ENCODE data around the gene TTLL9. TPM values are rescaled to one million over a fixed set of nuclear protein-coding genes. Genes with fewer than 3 reads are reported as not detected.
"Not testable (repeated sequence)": the region's sequence is repeated elsewhere in the genome, so short reads cannot be mapped to it uniquely, and the experiment has no call there.

Gene TTLL9, protein sequence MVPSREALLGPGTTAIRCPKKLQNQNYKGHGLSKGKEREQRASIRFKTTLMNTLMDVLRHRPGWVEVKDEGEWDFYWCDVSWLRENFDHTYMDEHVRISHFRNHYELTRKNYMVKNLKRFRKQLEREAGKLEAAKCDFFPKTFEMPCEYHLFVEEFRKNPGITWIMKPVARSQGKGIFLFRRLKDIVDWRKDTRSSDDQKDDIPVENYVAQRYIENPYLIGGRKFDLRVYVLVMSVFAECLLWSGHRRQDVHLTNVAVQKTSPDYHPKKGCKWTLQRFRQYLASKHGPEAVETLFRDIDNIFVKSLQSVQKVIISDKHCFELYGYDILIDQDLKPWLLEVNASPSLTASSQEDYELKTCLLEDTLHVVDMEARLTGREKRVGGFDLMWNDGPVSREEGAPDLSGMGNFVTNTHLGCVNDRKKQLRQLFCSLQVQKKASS
- polyA plus RNA-seq (ENCODE audit: insufficient read length): 5.5 TPM
- long read RNA-seq, donor 1: 0 reads
- long read RNA-seq, donor 2: 0 reads
- long read RNA-seq, donor 3: 0 reads
- long read RNA-seq, donor 4: 0 reads
- long read RNA-seq, donor 5: 0 reads
- long read RNA-seq, donor 6: 0 reads
- long read RNA-seq, donor 7: 0 reads
- long read RNA-seq, donor 8, partial matches to known transcripts: 0 of 21 reads
- long read RNA-seq, donor 8, other reads (novel, unspliced or antisense): 21 of 21 reads

DNA sequence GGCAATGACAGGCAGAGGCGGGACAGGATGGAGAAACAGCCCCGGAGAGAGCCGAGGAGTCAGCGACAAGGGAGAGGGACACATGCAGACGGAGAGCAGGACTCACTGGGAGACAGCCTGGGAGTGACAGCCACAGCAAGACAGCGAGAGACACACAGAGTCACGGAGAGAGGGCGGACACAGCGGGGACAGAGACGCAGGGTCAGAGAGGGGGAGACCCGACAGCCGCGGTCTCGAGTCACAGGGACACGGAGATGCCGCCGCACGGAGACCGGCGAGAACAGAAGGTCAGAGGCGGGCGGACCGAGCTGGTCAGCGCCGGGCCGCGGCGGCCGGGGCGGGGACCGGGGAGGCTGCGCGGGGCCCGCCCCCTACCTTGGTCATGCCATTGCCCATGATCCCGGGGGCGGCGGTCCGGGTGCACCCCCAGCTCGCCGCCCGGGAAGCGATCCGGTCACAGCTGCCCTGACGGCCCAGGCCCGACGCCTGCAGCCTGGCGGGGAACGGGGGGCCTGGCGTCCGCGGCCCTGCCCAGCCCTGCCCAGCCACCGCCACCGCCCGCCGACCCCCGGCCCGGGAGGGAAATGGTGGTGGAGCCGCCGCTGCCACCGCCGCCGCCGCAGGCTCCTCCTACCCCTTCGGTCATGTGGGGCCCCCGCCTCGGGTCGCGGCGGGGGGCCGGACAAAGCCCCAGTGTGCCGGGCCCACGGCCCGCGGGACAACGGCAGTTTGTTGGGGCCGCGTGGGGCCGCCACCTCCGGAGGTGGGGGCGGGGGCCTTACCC lies at the start of gene TTLL9, which contains the start of gene DUSP15:
TTLL9 (plus strand) TSS at position 693 of the 784 bp plus-strand sequence. CDS start 493 bp downstream, outside the sequence.
DUSP15 (minus strand) TSS at position 586 of the 784 bp plus-strand sequence; CDS start at position 396, 190 bp downstream.
- peak; percentile 48 for DNase-seq

DNA sequence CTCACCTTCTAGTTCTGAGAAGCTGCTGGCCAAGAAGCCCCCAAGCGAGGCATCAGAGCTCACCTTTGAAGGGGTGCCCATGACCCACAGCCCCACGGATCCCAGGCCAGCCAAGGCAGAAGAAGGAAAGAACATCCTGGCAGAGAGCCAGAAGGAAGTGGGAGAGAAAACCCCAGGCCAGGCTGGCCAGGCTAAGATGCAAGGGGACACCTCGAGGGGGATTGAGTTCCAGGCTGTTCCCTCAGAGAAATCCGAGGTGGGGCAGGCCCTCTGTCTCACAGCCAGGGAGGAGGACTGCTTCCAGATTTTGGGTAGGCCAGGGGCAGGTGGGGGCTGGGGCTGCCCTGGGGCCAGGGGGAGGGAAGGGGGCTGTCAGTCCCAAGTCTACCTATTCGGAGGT lies 49.0 kb upstream of the TTLL9 start:
- DNase-seq: no peak

DNA sequence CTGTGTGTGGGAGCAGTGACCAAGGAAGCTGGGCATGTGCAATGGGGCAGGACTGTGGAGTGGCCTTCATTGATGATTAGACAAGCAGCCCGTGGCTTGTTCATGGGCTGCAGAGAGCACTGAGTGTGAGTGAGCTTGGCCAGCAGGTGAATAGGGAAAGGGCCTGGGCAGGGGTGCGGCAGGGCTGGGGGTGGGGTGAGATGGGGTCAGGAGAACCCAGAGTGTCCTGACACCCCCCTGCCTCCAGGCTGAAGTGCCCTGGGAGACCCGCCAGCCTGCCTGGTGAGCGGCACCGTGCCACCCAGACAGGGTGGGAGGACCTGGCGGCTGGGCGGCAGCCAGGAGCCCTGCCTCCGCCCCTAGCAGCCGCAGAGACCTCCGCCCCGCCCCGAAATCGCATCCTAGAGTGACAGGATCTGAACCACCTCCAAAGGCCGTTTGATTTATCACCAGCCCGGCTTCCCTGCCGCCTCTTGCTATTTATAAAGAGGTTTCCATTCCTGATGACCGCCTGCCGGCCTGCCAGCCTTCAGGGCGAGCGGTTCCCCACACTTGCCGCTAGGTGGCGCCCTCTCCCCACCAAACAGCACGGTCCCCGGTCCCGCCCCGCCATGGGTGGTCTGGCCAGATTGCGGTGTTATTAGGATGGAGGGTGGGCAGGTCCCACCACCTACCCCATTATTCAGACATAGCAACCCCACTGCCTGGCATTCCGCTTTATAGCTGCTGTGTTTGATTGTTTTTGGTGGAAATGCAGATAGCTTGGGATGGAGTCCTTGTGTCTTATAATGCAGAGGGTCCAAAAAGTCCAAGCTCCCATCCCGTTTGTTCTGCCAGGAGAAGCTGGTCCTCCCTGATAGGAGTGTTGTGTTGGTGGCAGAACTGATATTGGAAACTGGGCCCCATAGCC lies 47.8 kb upstream of the TTLL9 start:
- DNase-seq: peak; percentile 79

DNA sequence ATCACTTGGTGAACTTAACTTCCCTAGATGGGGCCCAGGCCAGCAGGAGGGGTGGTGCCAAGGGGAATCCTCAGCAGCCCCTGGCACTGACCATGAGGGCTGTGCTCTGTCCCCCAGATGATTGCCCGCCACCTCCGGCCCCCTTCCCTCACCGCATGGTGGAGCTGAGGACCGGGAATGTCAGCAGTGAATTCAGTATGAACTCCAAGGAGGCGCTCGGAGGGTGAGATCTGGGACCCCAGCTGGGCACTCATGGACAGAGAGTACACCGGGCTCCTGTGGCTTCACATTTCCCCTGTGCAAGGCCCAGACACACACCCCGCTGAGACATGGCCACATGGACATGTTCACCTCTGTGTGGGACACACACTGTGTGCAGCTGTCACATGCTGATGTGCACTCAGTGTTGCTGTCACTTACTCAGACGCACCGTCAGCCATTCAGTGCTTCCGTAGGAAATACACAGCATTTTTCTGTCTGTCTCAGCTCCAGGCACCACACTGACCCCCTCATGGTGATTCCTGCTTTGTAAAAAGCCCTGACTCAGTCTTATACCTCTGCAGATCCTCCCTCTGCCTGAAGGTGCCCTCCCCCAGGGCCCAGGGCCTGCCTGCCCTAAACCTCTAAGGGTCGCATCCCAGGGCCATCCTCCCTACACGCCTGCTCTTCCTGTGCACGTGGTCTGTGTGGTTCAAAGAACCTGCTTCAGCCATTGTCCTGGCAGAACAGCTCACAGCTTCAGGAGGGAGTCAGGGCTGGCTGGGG lies 46.9 kb upstream of the TTLL9 start:
- no peak for DNase-seq

DNA sequence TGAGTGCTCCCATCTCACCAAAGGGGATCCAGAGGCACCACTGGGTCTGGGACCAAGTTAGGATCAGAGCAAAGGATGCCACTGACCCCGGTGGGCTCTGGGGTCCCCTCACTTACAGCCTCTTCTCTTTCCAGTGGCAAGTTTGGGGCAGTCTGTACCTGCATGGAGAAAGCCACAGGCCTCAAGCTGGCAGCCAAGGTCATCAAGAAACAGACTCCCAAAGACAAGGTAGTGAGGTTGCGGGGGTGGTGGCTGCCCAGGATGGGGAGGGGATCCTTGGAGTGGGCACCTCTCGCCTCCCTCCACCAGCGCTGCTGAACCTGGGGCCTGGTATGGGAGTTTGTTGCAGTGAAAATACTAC lies 46.3 kb upstream of the TTLL9 start:
- DNase-seq: no peak

DNA sequence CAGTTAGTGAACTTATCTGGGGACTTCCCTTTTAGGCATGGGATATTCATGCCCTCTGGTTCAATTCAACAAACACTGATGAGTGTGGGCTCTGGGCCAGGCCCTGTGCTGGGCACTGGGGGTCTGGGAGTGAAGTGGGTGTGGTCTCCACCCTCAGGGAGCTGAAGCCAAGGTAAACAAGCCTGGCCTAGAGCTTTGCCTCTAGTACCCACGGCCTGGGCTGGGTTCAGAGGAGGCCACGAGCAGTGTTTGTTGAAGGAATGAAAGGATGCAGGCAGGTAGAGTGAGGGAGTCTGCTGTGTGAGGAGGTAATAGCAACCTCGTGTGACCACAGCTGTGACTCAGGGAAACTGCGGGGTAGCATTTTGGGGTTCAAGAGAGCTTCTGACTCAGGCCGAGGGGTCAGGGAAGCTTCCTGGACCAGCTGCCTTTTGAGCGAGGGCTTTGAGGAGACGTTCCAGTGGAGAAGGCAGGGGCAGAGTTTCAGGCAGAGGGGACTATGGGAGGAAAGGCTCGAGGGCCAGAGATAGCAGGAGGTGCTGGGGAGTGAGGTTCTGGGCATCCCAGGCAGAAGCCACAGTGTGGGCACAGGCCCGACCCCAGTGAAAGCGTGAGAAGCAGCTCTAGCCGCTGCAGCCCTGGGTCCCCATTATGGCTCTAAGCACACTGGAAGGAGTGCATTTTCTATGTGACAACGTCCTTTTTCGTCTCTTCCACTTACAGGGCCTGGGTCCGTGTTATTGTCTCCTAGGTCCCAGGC lies 45.7 kb upstream of the TTLL9 start:
- DNase-seq: no peak

DNA sequence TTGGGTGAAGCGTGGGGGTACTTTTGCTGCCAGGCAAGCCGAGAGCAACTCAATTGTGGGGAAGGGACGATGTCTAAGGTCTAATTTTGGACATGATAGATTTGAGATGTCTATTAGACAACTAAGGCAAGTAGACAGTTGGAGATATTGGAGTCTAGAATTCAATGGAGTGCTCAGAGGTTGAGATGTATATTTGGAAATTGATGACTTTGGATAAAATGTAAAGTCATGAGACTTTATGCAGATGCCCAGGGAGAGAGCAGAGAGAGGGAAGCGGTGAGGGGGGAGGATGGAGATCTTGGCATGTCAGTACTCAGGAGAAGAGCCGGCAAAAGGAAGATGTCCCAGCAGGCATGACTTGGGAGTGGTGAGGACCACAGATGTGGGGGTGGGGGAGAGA lies 44.4 kb upstream of the TTLL9 start:
- no peak for DNase-seq

DNA sequence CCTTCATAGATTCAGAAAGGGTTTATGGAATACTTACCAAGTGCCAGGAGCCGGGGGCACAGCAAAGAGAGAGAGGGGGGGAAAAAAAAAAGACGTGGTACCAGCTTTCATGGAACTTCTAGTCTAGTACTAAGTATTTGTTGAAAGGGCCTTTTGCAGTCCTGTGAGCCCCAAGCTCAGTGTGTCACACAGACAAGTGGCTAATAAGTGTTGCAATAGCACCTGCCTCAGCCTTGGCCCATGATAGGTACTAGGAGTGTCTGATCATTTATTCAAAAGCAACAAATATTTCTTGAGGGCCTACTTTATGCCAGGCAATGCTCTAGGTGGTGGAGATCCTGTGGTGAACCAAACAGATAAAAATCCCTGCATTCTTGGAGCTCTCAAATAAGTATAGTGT lies 43.4 kb upstream of the TTLL9 start:
- no peak for DNase-seq

DNA sequence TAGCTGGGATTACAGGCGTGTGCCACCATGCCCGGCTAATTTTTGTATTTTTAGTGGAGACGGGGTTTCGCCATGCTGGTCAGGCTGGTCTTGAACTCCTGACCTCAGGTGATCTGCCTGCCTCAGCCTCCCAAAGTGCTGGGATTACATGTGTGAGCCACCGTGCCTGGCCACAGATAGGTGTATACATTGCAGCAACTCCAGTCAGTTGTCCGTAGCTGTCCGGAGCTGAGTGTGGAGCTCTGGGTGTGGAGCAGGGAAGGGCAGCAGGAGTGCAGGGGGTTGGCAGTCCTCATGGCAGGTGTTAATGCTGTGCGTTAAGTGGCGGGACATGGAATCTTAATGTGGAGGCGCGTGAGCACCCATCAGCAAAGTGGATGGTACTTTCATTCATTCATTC lies 42.4 kb upstream of the TTLL9 start:
- not testable (repeated sequence) for DNase-seq

DNA sequence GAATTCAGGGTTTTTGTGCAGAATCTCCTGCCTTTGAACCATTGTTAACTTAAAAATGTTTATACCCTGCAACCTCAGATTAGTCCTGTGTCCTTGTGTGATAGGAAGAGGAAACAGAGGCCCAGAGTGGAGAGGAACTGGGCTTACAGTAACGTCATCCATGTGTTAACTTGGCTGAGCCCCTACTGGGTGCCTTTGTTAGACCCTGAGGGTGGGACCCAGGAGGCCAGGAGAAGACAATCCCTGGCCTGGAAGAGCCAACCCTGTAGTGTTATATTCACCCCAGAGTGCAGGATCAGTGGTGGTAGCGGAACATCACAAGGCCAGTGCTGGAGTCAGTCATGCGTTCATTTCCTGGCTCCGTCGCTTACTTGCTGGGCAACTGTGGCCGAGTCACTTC lies 40.7 kb upstream of the TTLL9 start:
- DNase-seq: no peak

DNA sequence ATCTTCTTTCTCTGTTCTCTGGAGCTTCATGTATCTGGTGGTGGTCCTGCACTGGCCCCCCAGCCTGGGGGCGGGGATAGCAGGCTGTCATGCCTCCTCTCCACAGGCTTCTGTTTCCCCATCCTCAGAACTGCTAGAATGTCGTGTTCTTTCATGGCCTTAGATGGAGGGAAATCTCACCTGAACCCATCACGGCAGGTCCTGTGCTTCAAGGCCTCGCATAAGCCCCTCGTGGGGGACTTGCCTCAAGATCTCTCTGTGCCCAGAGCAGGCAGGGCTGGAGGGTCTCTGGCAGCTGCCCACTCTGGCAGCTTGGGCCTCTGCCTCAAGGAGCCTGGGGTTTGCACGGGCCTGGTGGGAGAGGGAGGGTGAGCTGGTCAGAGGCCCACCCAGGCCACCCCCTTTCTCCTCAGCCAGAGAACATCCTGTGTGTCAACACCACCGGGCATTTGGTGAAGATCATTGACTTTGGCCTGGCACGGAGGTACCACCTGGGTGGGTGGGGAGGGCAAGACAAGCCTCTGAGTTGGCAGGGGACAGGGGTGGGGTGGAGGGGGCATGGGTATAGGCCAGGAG lies 39.9 kb upstream of the TTLL9 start:
- DNase-seq: no peak

DNA sequence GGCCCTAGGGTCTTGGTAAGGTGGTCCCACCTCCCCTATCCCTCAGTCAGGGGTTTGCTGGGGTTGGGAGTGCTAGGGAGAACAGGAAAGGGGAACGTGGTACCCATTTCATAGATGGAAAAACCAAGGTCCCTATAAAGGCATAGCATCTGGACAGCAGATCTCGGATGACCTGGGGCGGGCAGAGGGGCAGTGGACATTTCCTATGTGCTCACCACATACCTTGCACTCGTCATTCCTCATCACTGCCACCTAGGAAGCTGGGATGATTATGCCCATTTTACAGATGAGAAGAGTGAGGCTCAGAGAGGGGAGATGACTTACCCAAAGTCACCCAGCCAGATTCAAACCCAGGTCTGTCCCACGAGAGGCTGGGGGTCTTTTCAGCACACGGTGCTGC lies 39.2 kb upstream of the TTLL9 start:
- no peak for DNase-seq

DNA sequence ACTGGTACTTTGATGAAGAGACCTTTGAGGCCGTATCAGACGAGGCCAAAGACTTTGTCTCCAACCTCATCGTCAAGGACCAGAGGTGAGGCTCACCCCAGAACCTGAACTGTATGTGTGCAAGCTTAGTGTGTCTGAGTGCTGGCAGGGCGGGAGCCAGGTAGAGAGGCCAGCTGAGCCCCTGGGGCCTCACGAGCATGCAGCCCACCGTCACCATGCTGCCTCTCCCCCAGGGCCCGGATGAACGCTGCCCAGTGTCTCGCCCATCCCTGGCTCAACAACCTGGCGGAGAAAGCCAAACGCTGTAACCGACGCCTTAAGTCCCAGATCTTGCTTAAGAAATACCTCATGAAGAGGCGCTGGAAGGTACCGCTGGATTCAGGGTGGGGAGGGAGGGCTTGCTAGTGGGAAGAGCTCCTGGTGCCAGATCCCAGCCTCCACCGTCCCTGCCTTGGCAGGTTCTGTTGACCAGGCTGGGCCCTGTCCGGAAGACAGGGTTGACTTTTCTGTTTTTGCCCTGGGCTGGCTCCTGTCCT lies 38.6 kb upstream of the TTLL9 start:
- DNase-seq: no peak

DNA sequence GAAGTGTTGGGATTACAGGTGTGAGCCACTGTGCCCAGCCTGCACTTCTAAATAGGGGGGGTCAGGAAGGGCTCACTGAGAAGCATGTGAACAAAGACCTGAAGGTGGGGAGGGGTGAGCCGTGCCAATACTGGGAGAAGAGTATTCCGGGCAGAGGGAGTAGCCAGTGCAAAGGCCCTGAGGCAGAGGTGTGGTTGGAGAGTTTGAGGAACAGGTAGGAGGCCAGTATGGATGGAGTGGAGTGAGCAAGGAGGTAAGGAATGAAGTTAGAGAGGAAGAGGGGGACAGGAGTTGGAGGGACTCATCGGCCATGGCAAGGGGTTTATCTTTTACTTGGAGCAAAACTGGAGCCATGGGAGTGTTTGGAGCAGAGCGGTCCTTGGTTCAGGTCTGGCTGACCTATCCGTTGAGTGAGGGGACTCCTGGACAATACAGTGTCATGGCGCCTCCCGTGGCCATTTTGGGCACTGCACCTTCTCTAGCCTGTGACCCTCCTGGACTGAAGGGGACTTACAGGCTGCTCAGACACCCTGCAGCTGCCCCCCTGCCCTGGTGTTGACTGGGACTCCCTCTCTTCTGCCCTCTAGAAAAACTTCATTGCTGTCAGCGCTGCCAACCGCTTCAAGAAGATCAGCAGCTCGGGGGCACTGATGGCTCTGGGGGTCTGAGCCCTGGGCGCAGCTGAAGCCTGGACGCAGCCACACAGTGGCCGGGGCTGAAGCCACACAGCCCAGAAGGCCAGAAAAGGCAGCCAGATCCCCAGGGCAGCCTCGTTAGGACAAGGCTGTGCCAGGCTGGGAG lies 37.1 kb upstream of the TTLL9 start:
- DNase-seq: peak; percentile 67

DNA sequence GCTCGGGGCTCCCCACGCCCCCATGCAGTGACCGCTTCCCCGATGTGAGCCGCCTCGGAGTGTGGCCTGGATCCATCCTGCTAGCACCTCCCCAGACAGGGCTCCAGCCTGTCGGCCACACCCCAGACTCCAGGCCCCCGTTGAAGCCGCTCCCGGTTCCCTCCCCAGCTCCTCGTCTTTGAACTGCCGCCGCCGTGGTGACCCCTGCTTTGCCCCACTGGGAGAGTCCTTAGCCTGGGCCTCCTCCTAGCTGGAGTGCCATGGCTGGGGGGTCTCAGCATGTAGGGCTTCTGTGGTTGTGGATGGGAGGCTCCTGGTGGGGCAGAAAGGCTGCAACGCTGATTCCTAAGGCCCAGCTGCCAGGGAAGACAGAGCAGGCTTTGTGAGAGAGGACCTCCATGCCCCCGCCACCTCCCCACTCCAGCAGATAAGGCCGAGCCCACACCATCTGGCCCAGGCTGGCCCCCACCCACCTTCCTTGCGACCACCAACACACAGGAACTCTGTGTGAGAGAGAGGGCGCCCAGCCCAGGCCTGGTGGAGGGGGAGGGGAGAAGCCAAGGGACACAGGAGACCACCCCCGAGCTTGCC lies 36.4 kb upstream of the TTLL9 start:
- DNase-seq: no peak

DNA sequence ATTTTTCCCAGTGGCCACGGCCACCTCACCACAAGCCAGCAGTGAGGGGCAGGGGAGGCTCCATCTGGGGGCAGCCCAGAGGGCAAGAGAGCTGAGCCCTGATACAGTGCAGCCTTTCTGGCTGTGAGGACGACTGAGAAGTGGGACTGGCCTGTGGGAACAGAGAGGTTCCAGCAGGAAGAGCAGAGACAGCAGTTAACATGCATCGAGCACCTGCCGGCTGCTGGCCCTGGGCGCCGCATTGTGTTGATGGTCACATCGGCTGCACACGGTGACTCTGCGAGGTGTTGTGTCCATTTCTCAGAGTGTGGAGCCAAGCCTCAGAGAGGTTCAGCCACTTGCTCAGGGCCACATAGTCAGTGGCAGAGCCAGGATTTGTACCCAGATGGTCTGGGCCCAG lies 34.9 kb upstream of the TTLL9 start:
- no peak for DNase-seq

DNA sequence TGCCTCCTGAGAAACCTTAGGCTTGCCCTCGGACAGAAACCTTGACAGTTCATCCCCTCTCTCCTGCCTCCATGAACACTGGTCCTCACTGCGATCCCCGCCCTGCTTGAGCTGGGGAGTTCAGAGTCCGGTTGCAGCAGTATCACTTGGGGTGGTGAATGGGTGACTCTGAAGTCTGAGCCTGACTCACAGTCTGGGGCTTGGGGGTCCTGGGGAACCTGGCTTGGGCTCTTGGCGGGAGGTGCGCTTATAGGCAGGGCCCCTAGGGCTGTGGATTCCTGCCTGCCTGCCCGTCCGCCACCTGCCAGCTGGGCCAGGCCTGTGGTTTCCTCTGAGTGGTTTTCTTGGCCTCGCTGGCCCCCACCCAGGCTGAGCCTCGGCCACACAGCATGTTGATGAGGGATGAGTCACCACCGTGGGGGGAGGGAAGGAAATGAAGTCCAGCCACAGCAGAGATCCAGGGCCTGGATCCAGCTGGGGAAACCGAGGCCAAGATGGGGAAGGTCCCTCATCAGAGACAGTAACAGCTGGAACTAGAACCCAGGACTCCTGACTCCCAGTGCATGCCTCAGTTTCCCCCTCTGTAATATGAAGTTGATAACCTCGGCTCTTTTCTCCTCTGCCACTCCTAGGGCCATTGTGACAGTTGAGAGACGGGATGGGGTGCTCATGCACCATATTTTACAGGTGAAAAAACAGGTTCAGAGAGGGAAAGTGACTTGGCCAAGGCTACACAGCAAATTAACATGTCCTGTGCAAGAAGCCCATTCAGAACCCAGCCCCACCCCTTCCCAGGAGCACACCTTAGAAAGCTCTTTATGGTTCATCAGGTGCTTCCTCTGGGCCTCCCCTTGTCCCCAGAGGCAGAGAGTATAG lies 34.2 kb upstream of the TTLL9 start:
- DNase-seq: no peak

All from left kidney (tissue), 8 donors.